ENCODE data around the gene FSTL4. TPM values are rescaled to one million over a fixed set of nuclear protein-coding genes. Genes with fewer than 3 reads are reported as not detected.

FSTL4 gene
- total RNA-seq, 1 experiment from 2014 or later, result not detected

GRCh38 chr5:133245191-133246052 lies 366.9 kb downstream of the FSTL4 start:
- Histone ChIP-seq H3K36me3 (ENCODE audit: insufficient read depth, low read length) (no peaks in the 10 kb centered on the region), H3K9me2 (replicated peaks; ENCODE audit: insufficient read depth, low read length) (no peaks in the 10 kb centered on the region), H3K27me3 (ENCODE audit: low read length) (no peaks in the 10 kb centered on the region), H3K4me2 (ENCODE audit: low read depth, low read length, poor library complexity, severe bottlenecking) (no peak overlapping the region), H3K79me2 (ENCODE audit: low read length) (no peaks in the 10 kb centered on the region), H3K4me3 (ENCODE audit: low read length) (no peak overlapping the region), H2AFZ (ENCODE audit: low read length) (no peak overlapping the region), H3K27ac (ENCODE audit: low read length) (no peak overlapping the region), H3K9me3 (ENCODE audit: low read length) (no peaks in the 10 kb centered on the region), H3K4me1 (ENCODE audit: low read length) (no peaks in the 10 kb centered on the region), H3K9ac (ENCODE audit: low read length) (no peak overlapping the region), H4K20me1 (ENCODE audit: insufficient read depth, low read depth, low read length) (no peaks in the 10 kb centered on the region)
- no peak for DNase-seq

- H3K4me3 ChIP-seq (ENCODE audit: low read length), result no peak overlapping the region
- no peaks in the 10 kb centered on the region for H3K9me3 ChIP-seq (ENCODE audit: low read length)
- no peak overlapping the region for H2AFZ ChIP-seq (ENCODE audit: low read length)
- H4K20me1 ChIP-seq (ENCODE audit: insufficient read depth, low read depth, low read length), result no peaks in the 10 kb centered on the region
- H3K27ac ChIP-seq (ENCODE audit: low read length), result no peak overlapping the region
- H3K36me3 ChIP-seq (ENCODE audit: insufficient read depth, low read length), result no peaks in the 10 kb centered on the region
- H3K27me3 ChIP-seq (ENCODE audit: low read length), result no peaks in the 10 kb centered on the region
- no peaks in the 10 kb centered on the region for H3K79me2 ChIP-seq (ENCODE audit: low read length)
- H3K9ac ChIP-seq (ENCODE audit: low read length), result no peak overlapping the region
- no peaks in the 10 kb centered on the region for H3K4me1 ChIP-seq (ENCODE audit: low read length)
- H3K4me2 ChIP-seq (ENCODE audit: low read depth, low read length, poor library complexity, severe bottlenecking), result no peak overlapping the region
- H3K9me2 ChIP-seq (replicated peaks; ENCODE audit: insufficient read depth, low read length), result no peaks in the 10 kb centered on the region
- no peak for DNase-seq
Measured at GRCh38 chr5:133244242-133244641, 368.1 kb downstream of the FSTL4 start.

- Histone ChIP-seq H3K4me1 (ENCODE audit: low read length) (no peaks in the 10 kb centered on the region), H3K9me3 (ENCODE audit: low read length) (no peaks in the 10 kb centered on the region), H3K9ac (ENCODE audit: low read length) (no peak overlapping the region), H3K27me3 (ENCODE audit: low read length) (no peaks in the 10 kb centered on the region), H4K20me1 (ENCODE audit: insufficient read depth, low read depth, low read length) (no peaks in the 10 kb centered on the region), H3K9me2 (replicated peaks; ENCODE audit: insufficient read depth, low read length) (no peaks in the 10 kb centered on the region), H3K27ac (ENCODE audit: low read length) (no peak overlapping the region), H3K79me2 (ENCODE audit: low read length) (no peaks in the 10 kb centered on the region), H3K36me3 (ENCODE audit: insufficient read depth, low read length) (no peaks in the 10 kb centered on the region), H2AFZ (ENCODE audit: low read length) (no peak overlapping the region), H3K4me3 (ENCODE audit: low read length) (no peak overlapping the region), H3K4me2 (ENCODE audit: low read depth, low read length, poor library complexity, severe bottlenecking) (no peak overlapping the region)
- DNase-seq, result no peak
Measured at GRCh38 chr5:133243196-133243595, 369.1 kb downstream of the FSTL4 start.

GRCh38 chr5:133242221-133242835 lies 370.0 kb downstream of the FSTL4 start:
- H2AFZ ChIP-seq (ENCODE audit: low read length), result no peak overlapping the region
- H3K27me3 ChIP-seq (ENCODE audit: low read length), result no peaks in the 10 kb centered on the region
- no peaks in the 10 kb centered on the region for H3K36me3 ChIP-seq (ENCODE audit: insufficient read depth, low read length)
- no peaks in the 10 kb centered on the region for H4K20me1 ChIP-seq (ENCODE audit: insufficient read depth, low read depth, low read length)
- H3K27ac ChIP-seq (ENCODE audit: low read length), result no peak overlapping the region
- no peak for DNase-seq
- H3K4me2 ChIP-seq (ENCODE audit: low read depth, low read length, poor library complexity, severe bottlenecking), result no peak overlapping the region
- H3K9me2 ChIP-seq (replicated peaks; ENCODE audit: insufficient read depth, low read length), result no peaks in the 10 kb centered on the region
- no peak overlapping the region for H3K4me3 ChIP-seq (ENCODE audit: low read length)
- no peak overlapping the region for H3K9ac ChIP-seq (ENCODE audit: low read length)
- H3K4me1 ChIP-seq (ENCODE audit: low read length), result no peaks in the 10 kb centered on the region
- H3K79me2 ChIP-seq (ENCODE audit: low read length), result no peaks in the 10 kb centered on the region
- H3K9me3 ChIP-seq (ENCODE audit: low read length), result no peaks in the 10 kb centered on the region

- no peak overlapping the region for H3K4me2 ChIP-seq (ENCODE audit: low read depth, low read length, poor library complexity, severe bottlenecking)
- H3K4me3 ChIP-seq (ENCODE audit: low read length), result no peak overlapping the region
- H4K20me1 ChIP-seq (ENCODE audit: insufficient read depth, low read depth, low read length), result no peaks in the 10 kb centered on the region
- H2AFZ ChIP-seq (ENCODE audit: low read length), result no peak overlapping the region
- H3K9ac ChIP-seq (ENCODE audit: low read length), result no peak overlapping the region
- no peaks in the 10 kb centered on the region for H3K27me3 ChIP-seq (ENCODE audit: low read length)
- H3K9me2 ChIP-seq (replicated peaks; ENCODE audit: insufficient read depth, low read length), result no peaks in the 10 kb centered on the region
- no peak for DNase-seq
- H3K79me2 ChIP-seq (ENCODE audit: low read length), result no peaks in the 10 kb centered on the region
- no peaks in the 10 kb centered on the region for H3K9me3 ChIP-seq (ENCODE audit: low read length)
- H3K27ac ChIP-seq (ENCODE audit: low read length), result no peak overlapping the region
- H3K4me1 ChIP-seq (ENCODE audit: low read length), result no peaks in the 10 kb centered on the region
- no peaks in the 10 kb centered on the region for H3K36me3 ChIP-seq (ENCODE audit: insufficient read depth, low read length)
Measured at GRCh38 chr5:133241179-133242092, 370.9 kb downstream of the FSTL4 start.

- H3K27ac ChIP-seq (ENCODE audit: low read length), result no peak overlapping the region
- DNase-seq, result no peak
- no peaks in the 10 kb centered on the region for H3K79me2 ChIP-seq (ENCODE audit: low read length)
- H3K4me1 ChIP-seq (ENCODE audit: low read length), result no peaks in the 10 kb centered on the region
- H2AFZ ChIP-seq (ENCODE audit: low read length), result no peak overlapping the region
- H3K4me3 ChIP-seq (ENCODE audit: low read length), result no peak overlapping the region
- H3K27me3 ChIP-seq (ENCODE audit: low read length), result no peaks in the 10 kb centered on the region
- H4K20me1 ChIP-seq (ENCODE audit: insufficient read depth, low read depth, low read length), result no peaks in the 10 kb centered on the region
- no peak overlapping the region for H3K4me2 ChIP-seq (ENCODE audit: low read depth, low read length, poor library complexity, severe bottlenecking)
- no peaks in the 10 kb centered on the region for H3K9me2 ChIP-seq (replicated peaks; ENCODE audit: insufficient read depth, low read length)
- H3K9me3 ChIP-seq (ENCODE audit: low read length), result no peaks in the 10 kb centered on the region
- H3K36me3 ChIP-seq (ENCODE audit: insufficient read depth, low read length), result no peaks in the 10 kb centered on the region
- H3K9ac ChIP-seq (ENCODE audit: low read length), result no peak overlapping the region
Measured at GRCh38 chr5:133240425-133241091, 371.8 kb downstream of the FSTL4 start.

GRCh38 chr5:133238426-133239205 lies 373.7 kb downstream of the FSTL4 start:
- Histone ChIP-seq H3K9ac (ENCODE audit: low read length) (no peak overlapping the region), H3K36me3 (ENCODE audit: insufficient read depth, low read length) (no peaks in the 10 kb centered on the region), H3K9me2 (replicated peaks; ENCODE audit: insufficient read depth, low read length) (no peaks in the 10 kb centered on the region), H3K4me1 (ENCODE audit: low read length) (no peaks in the 10 kb centered on the region), H3K4me3 (ENCODE audit: low read length) (no peak overlapping the region), H4K20me1 (ENCODE audit: insufficient read depth, low read depth, low read length) (no peaks in the 10 kb centered on the region), H2AFZ (ENCODE audit: low read length) (no peak overlapping the region), H3K27ac (ENCODE audit: low read length) (no peak overlapping the region), H3K9me3 (ENCODE audit: low read length) (no peaks in the 10 kb centered on the region), H3K27me3 (ENCODE audit: low read length) (no peaks in the 10 kb centered on the region), H3K79me2 (ENCODE audit: low read length) (no peaks in the 10 kb centered on the region), H3K4me2 (ENCODE audit: low read depth, low read length, poor library complexity, severe bottlenecking) (no peak overlapping the region)
- DNase-seq, result no peak

Data from Karpas-422 (cell line).